GM18870 (cell line): ENCODE measurements around the gene GOLGA7B.

Source experiments
- ATAC-seq: cut with Tn5 transposase; IDR thresholded peaks from one replicate; pipeline ENCODE4 v1.9.1; 2021; ENCODE audit warnings: moderate library complexity; ENCODE audit not compliant: unreplicated experiment

Gene GOLGA7B

GRCh38 chr10:97849687-97850402 lies at the start of gene GOLGA7B:
GOLGA7B (plus strand) TSS chr10:97849843; CDS start chr10:97850304, 461 bp downstream.
- ATAC-seq, result no peak

GRCh38 chr10:97800474-97800873 lies 49.2 kb upstream of the GOLGA7B start:
- ATAC-seq, result no peak

GRCh38 chr10:97801422-97801821 lies 48.2 kb upstream of the GOLGA7B start:
- no peak for ATAC-seq

- ATAC-seq, result no peak
Observed at GRCh38 chr10:97805096-97805884, 44.4 kb upstream of the GOLGA7B start.

GRCh38 chr10:97805949-97806348 lies 43.7 kb upstream of the GOLGA7B start:
- ATAC-seq, result no peak

- ATAC-seq, result no peak
Observed at GRCh38 chr10:97810446-97810845, 39.2 kb upstream of the GOLGA7B start.

- ATAC-seq, result no peak
Observed at GRCh38 chr10:97811958-97812357, 37.7 kb upstream of the GOLGA7B start.

GRCh38 chr10:97812696-97813095 lies 36.9 kb upstream of the GOLGA7B start:
- no peak for ATAC-seq

GRCh38 chr10:97813311-97813710 lies 36.3 kb upstream of the GOLGA7B start:
- ATAC-seq, result no peak

GRCh38 chr10:97814996-97815395 lies 34.6 kb upstream of the GOLGA7B start:
- ATAC-seq, result no peak

GRCh38 chr10:97816609-97817008 lies 33.0 kb upstream of the GOLGA7B start:
- no peak for ATAC-seq

GRCh38 chr10:97818572-97818971 lies 31.1 kb upstream of the GOLGA7B start:
- no peak for ATAC-seq

GRCh38 chr10:97820096-97820704 lies 29.4 kb upstream of the GOLGA7B start:
- no peak for ATAC-seq

- ATAC-seq, result no peak
Observed at GRCh38 chr10:97821308-97822038, 28.2 kb upstream of the GOLGA7B start.

GRCh38 chr10:97822261-97822687 lies 27.4 kb upstream of the GOLGA7B start:
- no peak for ATAC-seq

- ATAC-seq, result no peak
Observed at GRCh38 chr10:97823734-97824133, 25.9 kb upstream of the GOLGA7B start.

GRCh38 chr10:97825020-97825760 lies 24.5 kb upstream of the GOLGA7B start:
- ATAC-seq, result no peak

- no peak for ATAC-seq
Observed at GRCh38 chr10:97826892-97827291, 22.8 kb upstream of the GOLGA7B start.

GRCh38 chr10:97827702-97828291 lies 21.8 kb upstream of the GOLGA7B start:
- no peak for ATAC-seq

GRCh38 chr10:97828721-97829120 lies 20.9 kb upstream of the GOLGA7B start:
- ATAC-seq, result no peak
